HL-60 (cell line): ENCODE data around the gene CACNA2D3.

Source experiments
- DNase-seq, 2 experiments: peaks; one replicate each; pipeline ENCODE4 v3.0.0-alpha.2; 2010 to 2020; ENCODE audit warnings: low read depth in 1 of 2, low spot score in 1 of 2
- H3K27ac ChIP-seq: fragments of 250-450 bp; sonication (Bioruptor Pico); replicated peaks from 2 replicates; pipeline ENCODE4 v1.5.1; 2020; ENCODE audit warnings: mild to moderate bottlenecking, moderate library complexity
- H3K27me3 ChIP-seq: fragments of 250-450 bp; sonication (Bioruptor Pico); 2 replicates; pipeline ENCODE4 v1.5.1; 2021; ENCODE audit warnings: mild to moderate bottlenecking, moderate library complexity; ENCODE audit not compliant: insufficient read depth, poor library complexity, severe bottlenecking
- H3K4me3 ChIP-seq: replicated peaks from 2 replicates; pipeline ENCODE4 v1.5.1; 2011; ENCODE audit warnings: mild to moderate bottlenecking, control low read depth, low read length; ENCODE audit not compliant: insufficient read depth
- GABPA ChIP-seq: IDR thresholded peaks from 2 replicates; pipeline ENCODE4 v1.6.1; 2012; ENCODE audit warnings: low read depth
- POLR2AphosphoS5 ChIP-seq: IDR thresholded peaks from 2 replicates; pipeline ENCODE4 v1.6.1; 2012; ENCODE audit warnings: low read depth
- SPI1 ChIP-seq: IDR thresholded peaks from 2 replicates; pipeline ENCODE4 v1.6.1; 2012; ENCODE audit warnings: low read depth, mild to moderate bottlenecking, borderline replicate concordance
- TF ChIP-seq, protein P1 (sequence below): IDR thresholded peaks from 2 replicates; pipeline ENCODE4 v1.6.1; 2012; ENCODE audit warnings: low read depth; ENCODE audit not compliant: insufficient replicate concordance
- TF ChIP-seq, protein P2 (sequence below): IDR thresholded peaks from one replicate; pipeline ENCODE4 v1.5.1; 2011; ENCODE audit warnings: low read length, control low read depth, inconsistent platforms; ENCODE audit not compliant: insufficient read depth

Gene CACNA2D3

GRCh38 chr3:54079730-54080325 is 42.5 kb upstream of the CACNA2D3 start:
- TF ChIP-seq POLR2AphosphoS5 = no peak
- no peak for TF ChIP-seq SPI1
- TF ChIP-seq, protein P1, sequence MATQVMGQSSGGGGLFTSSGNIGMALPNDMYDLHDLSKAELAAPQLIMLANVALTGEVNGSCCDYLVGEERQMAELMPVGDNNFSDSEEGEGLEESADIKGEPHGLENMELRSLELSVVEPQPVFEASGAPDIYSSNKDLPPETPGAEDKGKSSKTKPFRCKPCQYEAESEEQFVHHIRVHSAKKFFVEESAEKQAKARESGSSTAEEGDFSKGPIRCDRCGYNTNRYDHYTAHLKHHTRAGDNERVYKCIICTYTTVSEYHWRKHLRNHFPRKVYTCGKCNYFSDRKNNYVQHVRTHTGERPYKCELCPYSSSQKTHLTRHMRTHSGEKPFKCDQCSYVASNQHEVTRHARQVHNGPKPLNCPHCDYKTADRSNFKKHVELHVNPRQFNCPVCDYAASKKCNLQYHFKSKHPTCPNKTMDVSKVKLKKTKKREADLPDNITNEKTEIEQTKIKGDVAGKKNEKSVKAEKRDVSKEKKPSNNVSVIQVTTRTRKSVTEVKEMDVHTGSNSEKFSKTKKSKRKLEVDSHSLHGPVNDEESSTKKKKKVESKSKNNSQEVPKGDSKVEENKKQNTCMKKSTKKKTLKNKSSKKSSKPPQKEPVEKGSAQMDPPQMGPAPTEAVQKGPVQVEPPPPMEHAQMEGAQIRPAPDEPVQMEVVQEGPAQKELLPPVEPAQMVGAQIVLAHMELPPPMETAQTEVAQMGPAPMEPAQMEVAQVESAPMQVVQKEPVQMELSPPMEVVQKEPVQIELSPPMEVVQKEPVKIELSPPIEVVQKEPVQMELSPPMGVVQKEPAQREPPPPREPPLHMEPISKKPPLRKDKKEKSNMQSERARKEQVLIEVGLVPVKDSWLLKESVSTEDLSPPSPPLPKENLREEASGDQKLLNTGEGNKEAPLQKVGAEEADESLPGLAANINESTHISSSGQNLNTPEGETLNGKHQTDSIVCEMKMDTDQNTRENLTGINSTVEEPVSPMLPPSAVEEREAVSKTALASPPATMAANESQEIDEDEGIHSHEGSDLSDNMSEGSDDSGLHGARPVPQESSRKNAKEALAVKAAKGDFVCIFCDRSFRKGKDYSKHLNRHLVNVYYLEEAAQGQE = no peak
- TF ChIP-seq, protein P2, sequence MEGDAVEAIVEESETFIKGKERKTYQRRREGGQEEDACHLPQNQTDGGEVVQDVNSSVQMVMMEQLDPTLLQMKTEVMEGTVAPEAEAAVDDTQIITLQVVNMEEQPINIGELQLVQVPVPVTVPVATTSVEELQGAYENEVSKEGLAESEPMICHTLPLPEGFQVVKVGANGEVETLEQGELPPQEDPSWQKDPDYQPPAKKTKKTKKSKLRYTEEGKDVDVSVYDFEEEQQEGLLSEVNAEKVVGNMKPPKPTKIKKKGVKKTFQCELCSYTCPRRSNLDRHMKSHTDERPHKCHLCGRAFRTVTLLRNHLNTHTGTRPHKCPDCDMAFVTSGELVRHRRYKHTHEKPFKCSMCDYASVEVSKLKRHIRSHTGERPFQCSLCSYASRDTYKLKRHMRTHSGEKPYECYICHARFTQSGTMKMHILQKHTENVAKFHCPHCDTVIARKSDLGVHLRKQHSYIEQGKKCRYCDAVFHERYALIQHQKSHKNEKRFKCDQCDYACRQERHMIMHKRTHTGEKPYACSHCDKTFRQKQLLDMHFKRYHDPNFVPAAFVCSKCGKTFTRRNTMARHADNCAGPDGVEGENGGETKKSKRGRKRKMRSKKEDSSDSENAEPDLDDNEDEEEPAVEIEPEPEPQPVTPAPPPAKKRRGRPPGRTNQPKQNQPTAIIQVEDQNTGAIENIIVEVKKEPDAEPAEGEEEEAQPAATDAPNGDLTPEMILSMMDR = no peak
- TF ChIP-seq GABPA = no peak
- Histone ChIP-seq H3K27me3 (peaks cover 3% of the 10 kb centered on the region), H3K27ac (no peak overlapping the region), H3K4me3 (no peak overlapping the region)
- no peak for DNase-seq

- H3K4me3 ChIP-seq = no peak overlapping the region
- no peak for DNase-seq
- peaks cover 30% of the 10 kb centered on the region for H3K27me3 ChIP-seq
- no peak overlapping the region for H3K27ac ChIP-seq
- TF ChIP-seq, protein P2 = no peak
- TF ChIP-seq, protein P1 = no peak
- no peak for TF ChIP-seq GABPA
- TF ChIP-seq SPI1 = no peak
- TF ChIP-seq POLR2AphosphoS5 = no peak
Observed at GRCh38 chr3:54083921-54084320, 38.4 kb upstream of the CACNA2D3 start.

- Histone ChIP-seq H3K27ac (no peak overlapping the region), H3K27me3 (peaks cover 30% of the 10 kb centered on the region), H3K4me3 (no peak overlapping the region)
- no peak for TF ChIP-seq GABPA
- TF ChIP-seq POLR2AphosphoS5 = no peak
- TF ChIP-seq, protein P2 = no peak
- TF ChIP-seq, protein P1 = no peak
- TF ChIP-seq SPI1 = no peak
- DNase-seq = no peak
Observed at GRCh38 chr3:54085936-54086335, 36.4 kb upstream of the CACNA2D3 start.
